Endometrial microvascular endothelial cells (primary cell): ENCODE results near the gene HIPK4. TPM values are rescaled to one million over a fixed set of nuclear protein-coding genes. Genes with fewer than 3 reads are reported as not detected.
"Not testable (repeated sequence)": the region's sequence is repeated elsewhere in the genome, so short reads cannot be mapped to it uniquely, and the experiment has no call there.

ENCODE experiments used
- in situ Hi-C: cut with HindIII; loops from 2 replicates; pipeline ENCODE4 v1.10.0; 2017; ENCODE audit warnings: low sequenced_read_pairs, low pct_unique_long_range_greater_than_20kb; ENCODE audit errors: inconsistent ontology term
- total RNA-seq: library from RNA; depleted of rRNA; stranded (reverse); fragments of >200 nt; gene quantifications from one replicate; pipeline ENCODE4 v1.2.3, GENCODE V29; 2015; ENCODE audit errors: inconsistent ontology term

The HIPK4 gene
- 0.09 TPM for total RNA-seq

GRCh38 chr19:40390084-40390742 lies at the start of gene HIPK4:
Gene HIPK4, minus strand, starts transcription at chr19:40390181. Its CDS starts 279 bp downstream, at chr19:40389902.
- in situ Hi-C loops: no loop called here

- in situ Hi-C loops: no loop called here
Measured at GRCh38 chr19:40438284-40438683, 48.3 kb upstream of the HIPK4 start.

- in situ Hi-C loops: no loop called here
Measured at GRCh38 chr19:40433391-40434216, 43.6 kb upstream of the HIPK4 start.

GRCh38 chr19:40432760-40433159 lies 42.8 kb upstream of the HIPK4 start:
- in situ Hi-C loops: not testable (repeated sequence)

- in situ Hi-C loops: no loop called here
Measured at GRCh38 chr19:40431698-40432097, 41.7 kb upstream of the HIPK4 start.

- in situ Hi-C loops: not testable (repeated sequence)
Measured at GRCh38 chr19:40430242-40430641, 40.3 kb upstream of the HIPK4 start.

- in situ Hi-C loops: not testable (repeated sequence)
Measured at GRCh38 chr19:40428197-40428596, 38.2 kb upstream of the HIPK4 start.

- in situ Hi-C loops: no loop called here
Measured at GRCh38 chr19:40425450-40426287, 35.7 kb upstream of the HIPK4 start, which contains the start of gene SERTAD1. Gene SERTAD1, minus strand, starts transcription at chr19:40425992. Its CDS starts 2,446 bp downstream, at chr19:40423546.

- in situ Hi-C loops: no loop called here
Measured at GRCh38 chr19:40424637-40425449, 34.9 kb upstream of the HIPK4 start.

GRCh38 chr19:40423938-40424337 lies 34.0 kb upstream of the HIPK4 start:
- in situ Hi-C loops: no loop called here

- in situ Hi-C loops: no loop called here
Measured at GRCh38 chr19:40422748-40423566, 33.0 kb upstream of the HIPK4 start.

GRCh38 chr19:40421993-40422747 lies 32.2 kb upstream of the HIPK4 start:
- in situ Hi-C loops: no loop called here

- in situ Hi-C loops: no loop called here
Measured at GRCh38 chr19:40420766-40421765, 31.1 kb upstream of the HIPK4 start.

- in situ Hi-C loops: no loop called here
Measured at GRCh38 chr19:40420451-40420765, 30.4 kb upstream of the HIPK4 start.

GRCh38 chr19:40419780-40420179 lies 29.8 kb upstream of the HIPK4 start:
- in situ Hi-C loops: no loop called here

- in situ Hi-C loops: no loop called here
Measured at GRCh38 chr19:40419066-40419612, 29.2 kb upstream of the HIPK4 start.
